H9 (cell line): ENCODE measurements around the gene CALHM5. TPM values are rescaled to one million over a fixed set of nuclear protein-coding genes. Genes with fewer than 3 reads are reported as not detected.

Source experiments
- DNase-seq: peaks from one replicate; pipeline ENCODE4 v3.0.0-alpha.2; 2017
- H2AFZ ChIP-seq: one replicate; pipeline ENCODE4 v1.6.1; 2013; ENCODE audit warnings: mild to moderate bottlenecking, low read length, control low read depth, moderate library complexity
- H2AK5ac ChIP-seq: 2 replicates; pipeline ENCODE4 v1.6.1; 2013; ENCODE audit warnings: low read length, control low read depth, mixed read lengths; ENCODE audit not compliant: insufficient read length
- H2BK120ac ChIP-seq: one replicate; pipeline ENCODE4 v1.6.1; 2013; ENCODE audit warnings: low read depth, mild to moderate bottlenecking, low read length, control low read depth, inconsistent platforms; ENCODE audit not compliant: poor library complexity, severe bottlenecking
- H2BK12ac ChIP-seq: 2 replicates; pipeline ENCODE4 v1.6.1; 2013; ENCODE audit warnings: low read length, control low read depth, mixed read lengths, low read depth; ENCODE audit not compliant: insufficient read length
- H2BK15ac ChIP-seq: 2 replicates; pipeline ENCODE4 v1.6.1; 2013; ENCODE audit warnings: low read depth, low read length, control low read depth
- H2BK20ac ChIP-seq: one replicate; pipeline ENCODE4 v1.6.1; 2013; ENCODE audit warnings: low read depth, mild to moderate bottlenecking, low read length, control low read depth, inconsistent platforms; ENCODE audit not compliant: poor library complexity, severe bottlenecking
- H2BK5ac ChIP-seq: 2 replicates; pipeline ENCODE4 v1.6.1; 2013; ENCODE audit warnings: low read length, control low read depth, mixed read lengths; ENCODE audit not compliant: insufficient read length
- H3K14ac ChIP-seq: 2 replicates; pipeline ENCODE4 v1.6.1; 2013; ENCODE audit warnings: low read length, control low read depth; ENCODE audit not compliant: insufficient read depth
- H3K18ac ChIP-seq: 2 replicates; pipeline ENCODE4 v1.6.1; 2013; ENCODE audit warnings: low read depth, mild to moderate bottlenecking, mixed read lengths, low read length, control low read depth; ENCODE audit not compliant: insufficient read length
- H3K23ac ChIP-seq: 2 replicates; pipeline ENCODE4 v1.6.1; 2013; ENCODE audit warnings: low read length, control low read depth, mixed read lengths, low read depth; ENCODE audit not compliant: insufficient read length
- H3K23me2 ChIP-seq: 2 replicates; pipeline ENCODE4 v1.6.1; 2013; ENCODE audit warnings: low read depth, mild to moderate bottlenecking, mixed read lengths, low read length, control low read depth; ENCODE audit not compliant: insufficient read length, poor library complexity, severe bottlenecking
- H3K27ac ChIP-seq: 2 replicates; pipeline ENCODE4 v1.5.1; 2013; ENCODE audit warnings: low read length, control low read depth, mixed read lengths, low read depth; ENCODE audit not compliant: insufficient read length
- H3K27me3 ChIP-seq: 2 replicates; pipeline ENCODE4 v1.6.1; 2013; ENCODE audit warnings: low read length, control low read depth, inconsistent platforms; ENCODE audit not compliant: insufficient read depth
- H3K4ac ChIP-seq: 2 replicates; pipeline ENCODE4 v1.6.1; 2013; ENCODE audit warnings: low read depth, mild to moderate bottlenecking, control low read depth, inconsistent platforms, low read length, moderate library complexity
- H3K4me1 ChIP-seq: 2 replicates; pipeline ENCODE4 v1.6.1; 2013; ENCODE audit warnings: low read length, control low read depth, inconsistent platforms; ENCODE audit not compliant: insufficient read depth
- H3K4me2 ChIP-seq: 2 replicates; pipeline ENCODE4 v1.6.1; 2013; ENCODE audit warnings: low read length, control low read depth, mixed read lengths; ENCODE audit not compliant: insufficient read length, insufficient read depth
- H3K56ac ChIP-seq: 2 replicates; pipeline ENCODE4 v1.6.1; 2013; ENCODE audit warnings: low read depth, mild to moderate bottlenecking, mixed read lengths, low read length, control low read depth; ENCODE audit not compliant: insufficient read length
- H3K79me1 ChIP-seq: 2 replicates; pipeline ENCODE4 v1.6.1; 2013; ENCODE audit warnings: low read depth, mild to moderate bottlenecking, moderate library complexity, low read length, control low read depth, inconsistent platforms; ENCODE audit not compliant: insufficient read depth, poor library complexity, severe bottlenecking
- H3K79me2 ChIP-seq: 2 replicates; pipeline ENCODE4 v1.6.1; 2013; ENCODE audit warnings: low read length, control low read depth, inconsistent platforms; ENCODE audit not compliant: insufficient read depth
- H3K9ac ChIP-seq: 2 replicates; pipeline ENCODE4 v1.6.1; 2013; ENCODE audit warnings: low read length, control low read depth, mixed read lengths; ENCODE audit not compliant: insufficient read length; ENCODE audit errors: extremely low read depth
- H3K9me3 ChIP-seq: one replicate; pipeline ENCODE4 v1.6.1; 2013; ENCODE audit warnings: low read depth, low read length, inconsistent platforms; ENCODE audit not compliant: control insufficient read depth
- H3T11ph ChIP-seq: one replicate; pipeline ENCODE4 v1.6.1; 2013; ENCODE audit warnings: mild to moderate bottlenecking, low read length, control low read depth, inconsistent platforms
- H4K20me1 ChIP-seq: one replicate; pipeline ENCODE4 v1.6.1; 2013; ENCODE audit not compliant: control insufficient read depth, insufficient read length, insufficient read depth
- H4K5ac ChIP-seq: 2 replicates; pipeline ENCODE4 v1.6.1; 2013; ENCODE audit warnings: low read depth, mild to moderate bottlenecking, mixed read lengths, low read length, control low read depth; ENCODE audit not compliant: insufficient read length
- H4K8ac ChIP-seq: replicated peaks from 2 replicates; pipeline ENCODE4 v1.6.1; 2013; ENCODE audit warnings: low read length, control low read depth, mixed read lengths, low read depth; ENCODE audit not compliant: insufficient read length
- H4K91ac ChIP-seq: 2 replicates; pipeline ENCODE4 v1.6.1; 2013; ENCODE audit warnings: low read depth, mild to moderate bottlenecking, moderate library complexity, mixed read lengths, low read length, control low read depth; ENCODE audit not compliant: insufficient read length
- H3K27ac Mint-ChIP-seq, 3 experiments: 2 replicates in 2 of 3; 3 replicates in 1 of 3; pipeline ENCODE4 v1.8.0; 2020 to 2021; ENCODE audit warnings: mixed read lengths in 3 of 3, mild to moderate bottlenecking in 1 of 3, moderate library complexity in 1 of 3
- H3K27me3 Mint-ChIP-seq: 2 replicates; pipeline ENCODE4 v1.8.0; 2021; ENCODE audit warnings: low read depth, mild to moderate bottlenecking, moderate library complexity, mixed read lengths
- H3K36me3 Mint-ChIP-seq, 3 experiments: 2 replicates in 2 of 3; 3 replicates in 1 of 3; pipeline ENCODE4 v1.8.0; 2020 to 2021; ENCODE audit warnings: low read depth in 3 of 3, mixed read lengths in 3 of 3; ENCODE audit not compliant: insufficient read depth in 1 of 3
- H3K4me1 Mint-ChIP-seq, 2 experiments: 2 replicates each; pipeline ENCODE4 v1.8.0; 2020; ENCODE audit warnings: mixed read lengths in 2 of 2
- H3K4me3 Mint-ChIP-seq, 2 experiments: 2 replicates in 1 of 2; 3 replicates in 1 of 2; pipeline ENCODE4 v1.8.0; 2020 to 2021; ENCODE audit warnings: mild to moderate bottlenecking in 2 of 2, mixed read lengths in 2 of 2, moderate library complexity in 1 of 2
- H3K9me3 Mint-ChIP-seq, 2 experiments: 2 replicates in 1 of 2; 3 replicates in 1 of 2; pipeline ENCODE4 v1.8.0; 2020; ENCODE audit warnings: mild to moderate bottlenecking in 2 of 2, mixed read lengths in 2 of 2, moderate library complexity in 1 of 2
- CTCF ChIP-seq: fragments of 200-600 bp; sonication (generic); conservative IDR thresholded peaks from 3 replicates; pipeline ENCODE4 v1.8.0; 2021; ENCODE audit warnings: antibody characterized with exemption, mild to moderate bottlenecking
- WGBS: extraction: QIAGEN DNeasy Blood & Tissue Kit; methylation state at CpG from one replicate; pipeline ENCODE4 v1.1.7; 2013; ENCODE audit warnings: missing lambda C conversion rate, low lambda C conversion rate, mixed read lengths; ENCODE audit not compliant: insufficient read length; ENCODE audit errors: extremely low coverage; 5-methylcytosine and 5-hydroxymethylcytosine counted together
- total RNA-seq: library from RNA; stranded (reverse); gene quantifications from 2 replicates; pipeline ENCODE4 v1.2.1, GENCODE V29; 2021

CALHM5 gene
- total RNA-seq, 1 experiment from 2014 or later = 0.09 TPM

GRCh38 chr6:116500969-116501433 lies 10.4 kb upstream of the CALHM5 start:
- H3K56ac ChIP-seq = no peak overlapping the region
- H3T11ph ChIP-seq = no peak overlapping the region
- no peak overlapping the region for H3K27ac ChIP-seq
- no peak overlapping the region for H4K91ac ChIP-seq
- H3K18ac ChIP-seq = no peak overlapping the region
- no peak overlapping the region for H3K23ac ChIP-seq
- H2AK5ac ChIP-seq = no peak overlapping the region
- Mint-ChIP-seq H3K36me3 (peaks cover 2 to 10% (median 4%) of the 10 kb centered on the region in 3 experiments; a peak in 3 of 7 replicates), H3K4me3 (no peak overlapping the region), H3K9me3 (peaks cover 15 to 16% of the 10 kb centered on the region in 2 experiments; a peak in 4 of 5 replicates), H3K27me3 (peaks cover 5% of the 10 kb centered on the region; the same call in 1 of the 2 replicates), H3K4me1 (peaks cover 0 to 7% of the 10 kb centered on the region in 2 experiments; a peak in 2 of 4 replicates), H3K27ac (no peak overlapping the region; a peak in 1 of 7 replicates)
- no peaks in the 10 kb centered on the region for H3K9me3 ChIP-seq
- H3K79me2 ChIP-seq = no peaks in the 10 kb centered on the region
- no peak overlapping the region for H2BK15ac ChIP-seq
- no peak overlapping the region for H2BK120ac ChIP-seq
- DNase-seq = peak; percentile 39
- TF ChIP-seq CTCF = no peak
- H3K27me3 ChIP-seq = no peaks in the 10 kb centered on the region
- H3K23me2 ChIP-seq = no peaks in the 10 kb centered on the region
- no peaks in the 10 kb centered on the region for H4K20me1 ChIP-seq
- H3K79me1 ChIP-seq = no peaks in the 10 kb centered on the region
- H3K4me2 ChIP-seq = no peak overlapping the region
- H2BK12ac ChIP-seq = no peak overlapping the region
- H4K5ac ChIP-seq = no peak overlapping the region
- no peak overlapping the region for H3K4ac ChIP-seq
- H3K9ac ChIP-seq = no peak overlapping the region
- H2BK5ac ChIP-seq = no peak overlapping the region
- peak overlapping the region; percentile 26 for H4K8ac ChIP-seq
- H2AFZ ChIP-seq = no peak overlapping the region
- WGBS = no CpG with 5 or more reads among the region's 9 CpGs
- no peak overlapping the region for H3K14ac ChIP-seq
- no peak overlapping the region for H2BK20ac ChIP-seq
- H3K4me1 ChIP-seq = no peaks in the 10 kb centered on the region
